AG04449 (cell line): Measurements from ENCODE around the gene ZFP28.

ENCODE experiments used
- CTCF ChIA-PET: fragments of 350-600 bp; formaldehyde crosslinking; extraction: SDS; loops from one replicate; lab custom pipeline; 2021; ENCODE audit warnings: antibody characterized with exemption; lab: Yijun Ruan, JAX
- POLR2A ChIA-PET: fragments of 400-600, 350-600 bp; formaldehyde crosslinking; extraction: SDS; loops from one replicate; lab custom pipeline; 2020; ENCODE audit warnings: antibody characterized with exemption, inconsistent platforms; lab: Yijun Ruan, JAX
- DNase-seq: peaks from one replicate; pipeline ENCODE4 v3.0.0-alpha.2; 2010; ENCODE audit warnings: low read depth, low spot score
- H3K4me3 ChIP-seq: 2 replicates; pipeline ENCODE4 v1.5.1; 2011; ENCODE audit warnings: low read depth, mild to moderate bottlenecking, control low read depth, low read length
- CTCF ChIP-seq: IDR thresholded peaks from one replicate; pipeline ENCODE4 v1.5.1; 2011; ENCODE audit warnings: mild to moderate bottlenecking, moderate library complexity, low read length, control low read depth, inconsistent platforms; ENCODE audit not compliant: insufficient read depth; ENCODE audit errors: missing control alignments

The ZFP28 gene

GRCh38 chr19:56594783-56595547 is 56.2 kb downstream of the ZFP28 start, which contains the start of gene ZNF71:
Gene ZNF71, plus strand, starts transcription at chr19:56595302. Its CDS starts 6,257 bp downstream, at chr19:56601559.
- no peak for DNase-seq
- peak within 1 kb of the TSS; percentile 89 for H3K4me3 ChIP-seq
- no peak for TF ChIP-seq CTCF
- ChIA-PET POLR2A (no interaction called here), CTCF (no interaction called here)

- TF ChIP-seq CTCF = no peak
- CTCF ChIA-PET = no interaction called here
- POLR2A ChIA-PET = no interaction called here
- H3K4me3 ChIP-seq = peak overlapping the region; percentile 89
- DNase-seq = no peak
These were observed 56.8 kb downstream of the ZFP28 start for GRCh38 chr19:56595548-56595899.

GRCh38 chr19:56596676-56597075 is 57.9 kb downstream of the ZFP28 start:
- TF ChIP-seq CTCF = no peak
- CTCF ChIA-PET = no interaction called here
- no peak for DNase-seq
- POLR2A ChIA-PET = no interaction called here
- no peak overlapping the region; the same call in 1 of the 2 replicates for H3K4me3 ChIP-seq

- CTCF ChIA-PET = no interaction called here
These were observed 58.9 kb downstream of the ZFP28 start for GRCh38 chr19:56597696-56598095.

GRCh38 chr19:56601375-56601774 is 62.6 kb downstream of the ZFP28 start:
- POLR2A ChIA-PET = no interaction called here
- H3K4me3 ChIP-seq = no peak overlapping the region
- CTCF ChIA-PET = no interaction called here
- no peak for TF ChIP-seq CTCF
- no peak for DNase-seq

More at GRCh38 chr19:56597696-56598095, 58.9 kb downstream of the ZFP28 start:
- POLR2A ChIA-PET = no interaction called here
- DNase-seq = no peak
- H3K4me3 ChIP-seq = no peak overlapping the region
- TF ChIP-seq CTCF = no peak

GRCh38 chr19:56603829-56604228 is 65.1 kb downstream of the ZFP28 start:
- H3K4me3 ChIP-seq = no peak overlapping the region
- POLR2A ChIA-PET = no interaction called here
- TF ChIP-seq CTCF = no peak
- CTCF ChIA-PET = no interaction called here
- no peak for DNase-seq
